ENCODE data around the gene CIROP. TPM values are rescaled to one million over a fixed set of nuclear protein-coding genes. Genes with fewer than 3 reads are reported as not detected.

CIROP gene
- total and polyA plus RNA-seq, 9 of the 15 experiments (the other 6 are each of a cell fraction or from before 2014, with no cell fraction given) = not detected

GRCh38 chr14:23146351-23146910, 41.6 kb upstream of the CIROP start (continued):
- TF ChIP-seq ARID4B (CRISPR knock-in tag; IDR thresholded peaks at IDR 0.05) = no peak
- peak; percentile 85 for TF ChIP-seq HLTF (IDR thresholded peaks at IDR 0.05)
- TF ChIP-seq STAT5A (IDR thresholded peaks at IDR 0.05; ENCODE audit: borderline replicate concordance, low read length) = peak; percentile 99
- no peak for TF ChIP-seq MBD1 (CRISPR knock-in tag; IDR thresholded peaks at IDR 0.05)
- TF ChIP-seq FOXA1 (IDR thresholded peaks at IDR 0.05; ENCODE audit: borderline replicate concordance) = no peak
- no peak for TF ChIP-seq HSF4 (CRISPR knock-in tag; IDR thresholded peaks at IDR 0.05; ENCODE audit: borderline replicate concordance)
- no peak for TF ChIP-seq ZNF354B (CRISPR knock-in tag; IDR thresholded peaks at IDR 0.05)
- no peak for TF ChIP-seq RAD21 (CRISPR knock-in tag; conservative IDR thresholded peaks at IDR 0.05 in 1 of 2, IDR thresholded peaks at IDR 0.05 in 1 of 2)
- TF ChIP-seq BMI1 (IDR thresholded peaks at IDR 0.05; ENCODE audit: low read length) = no peak
- TF ChIP-seq CREB1 (IDR thresholded peaks at IDR 0.05) = peak; percentile 75
- TF ChIP-seq CREB1 (CRISPR knock-in tag; IDR thresholded peaks at IDR 0.05) = no peak
- TF ChIP-seq CEBPB (tag; IDR thresholded peaks at IDR 0.05) = peak; percentile 87
- no peak for TF ChIP-seq TFAM (CRISPR knock-in tag; conservative IDR thresholded peaks at IDR 0.05)
- peak; percentile 12 for TF ChIP-seq TAF1 (IDR thresholded peaks at IDR 0.05; ENCODE audit: control insufficient read depth, extremely low read depth, insufficient read depth, low read length, severe bottlenecking)
- TF ChIP-seq MCM5 (IDR thresholded peaks at IDR 0.05; ENCODE audit: low read depth) = no peak
- TF ChIP-seq HOMEZ (CRISPR knock-in tag; IDR thresholded peaks at IDR 0.05) = no peak
- 0 out of 2 replicates have a peak, but pooled peaks have one; percentile 28 for TF ChIP-seq ERF (CRISPR knock-in tag; IDR thresholded peaks at IDR 0.05)
- TF ChIP-seq ZBTB12 (CRISPR knock-in tag; IDR thresholded peaks at IDR 0.05) = no peak
- TF ChIP-seq GTF2F1 (IDR thresholded peaks at IDR 0.05; ENCODE audit: low read depth, low read length) = no peak
- TF ChIP-seq E2F3 (CRISPR knock-in tag; IDR thresholded peaks at IDR 0.05) = no peak

Measured in K562 (cell line).